Fibroblast of lung (primary cell): ENCODE measurements around the gene SPX. TPM values are rescaled to one million over a fixed set of nuclear protein-coding genes. Genes with fewer than 3 reads are reported as not detected.

ENCODE experiments used
- DNase-seq, 2 donors: peaks; one replicate each; pipeline versions ENCODE4 v3.0.0 to v3.0.0-alpha.2; 2010; ENCODE audit warnings: low read depth in 2 of 2
- H2AFZ ChIP-seq: 2 replicates; pipeline ENCODE4 v1.5.1; 2012; ENCODE audit warnings: low read length, control low read depth, inconsistent platforms
- H3K27ac ChIP-seq: 2 replicates; pipeline ENCODE4 v1.5.1; 2011; ENCODE audit warnings: low read length, control low read depth; ENCODE audit not compliant: insufficient read depth
- H3K27me3 ChIP-seq: 2 replicates; pipeline ENCODE4 v1.5.1; 2011; ENCODE audit warnings: mild to moderate bottlenecking, low read length; ENCODE audit not compliant: control insufficient read depth, insufficient read depth
- H3K36me3 ChIP-seq: 2 replicates; pipeline ENCODE4 v1.5.1; 2011; ENCODE audit warnings: low read length; ENCODE audit not compliant: control insufficient read depth, insufficient read depth
- H3K4me1 ChIP-seq: 2 replicates; pipeline ENCODE4 v1.5.1; 2011; ENCODE audit warnings: low read length; ENCODE audit not compliant: control insufficient read depth, insufficient read depth; ENCODE audit errors: extremely low read depth
- H3K4me2 ChIP-seq: 2 replicates; pipeline ENCODE4 v1.5.1; 2011; ENCODE audit warnings: low read length, control low read depth; ENCODE audit not compliant: insufficient read depth; ENCODE audit errors: extremely low read depth
- H3K4me3 ChIP-seq, 4 experiments: fragments of 200-600 bp in 1 of 4; sonication (generic) in 1 of 4; replicated peaks in 1 of 4; 2 replicates each; pipeline ENCODE4 v1.5.1; 2011 to 2016; ENCODE audit warnings: low read length in 4 of 4, low read depth in 3 of 4, mild to moderate bottlenecking in 3 of 4, control low read depth in 2 of 4, inconsistent platforms in 1 of 4, mixed read lengths in 1 of 4; ENCODE audit not compliant: insufficient read depth in 1 of 4; ENCODE audit errors: control extremely low read depth in 1 of 4
- H3K79me2 ChIP-seq: 2 replicates; pipeline ENCODE4 v1.5.1; 2012; ENCODE audit warnings: mild to moderate bottlenecking, low read length, inconsistent platforms; ENCODE audit not compliant: control insufficient read depth, insufficient read depth
- H3K9ac ChIP-seq: 2 replicates; pipeline ENCODE4 v1.5.1; 2011; ENCODE audit warnings: mild to moderate bottlenecking, low read length, control low read depth; ENCODE audit not compliant: insufficient read depth
- H3K9me3 ChIP-seq: 2 replicates; pipeline ENCODE4 v1.5.1; 2012; ENCODE audit warnings: low read depth, low read length; ENCODE audit not compliant: control insufficient read depth, insufficient read depth
- H4K20me1 ChIP-seq: 2 replicates; pipeline ENCODE4 v1.5.1; 2011; ENCODE audit warnings: low read length; ENCODE audit not compliant: control insufficient read depth, insufficient read depth; ENCODE audit errors: extremely low read depth
- CTCF ChIP-seq, 2 donors: IDR thresholded peaks in 1 of 2; conservative IDR thresholded peaks in 1 of 2; 1 replicate in 1 of 2; 2 replicates in 1 of 2; pipeline ENCODE4 v1.5.1; 2011 to 2012; ENCODE audit warnings: low read length in 2 of 2, control low read depth in 1 of 2, inconsistent platforms in 1 of 2, low read depth in 1 of 2, mild to moderate bottlenecking in 1 of 2
- EZH2 ChIP-seq: IDR thresholded peaks from 2 replicates; pipeline ENCODE4 v1.5.1; 2012; ENCODE audit warnings: low read length, control low read depth, mild to moderate bottlenecking; ENCODE audit errors: missing control alignments
- polyA plus RNA-seq, 2 donors: library from polyadenylated mRNA; depleted of rRNA in 1 of 2; stranded (reverse) in 1 of 2; unstranded in 1 of 2; fragments of >200 nt; gene quantifications; 2 replicates each; pipeline ENCODE4 v1.2.1, GENCODE V29; 2011 to 2012; ENCODE audit warnings: missing spikeins in 1 of 2
- total RNA-seq: library from RNA; depleted of rRNA; stranded (reverse); fragments of >200 nt; gene quantifications from 2 replicates; pipeline ENCODE4 v1.2.1, GENCODE V29; 2014

Gene SPX
- total and polyA plus RNA-seq, 2 donors (not counting 1 experiment from before 2014, with no cell fraction given), result 0.50 to 0.75 TPM

GRCh38 chr12:21559855-21560569 lies 33.9 kb downstream of the SPX start:
- no peak overlapping the region for H3K27ac ChIP-seq
- TF ChIP-seq EZH2 (no peak), CTCF (conservative IDR thresholded peaks at IDR 0.05 in 1 of 2, IDR thresholded peaks at IDR 0.05 in 1 of 2; ENCODE audit: low read depth in 1 of 2, low read length in 2 of 2) (no peak)
- no peak overlapping the region for H3K4me2 ChIP-seq

GRCh38 chr12:21561158-21561557 lies 35.1 kb downstream of the SPX start:
- no peak for DNase-seq
- no peaks in the 10 kb centered on the region for H3K79me2 ChIP-seq
- no peaks in the 10 kb centered on the region for H3K27me3 ChIP-seq
- no peaks in the 10 kb centered on the region for H4K20me1 ChIP-seq
- H3K9ac ChIP-seq, result no peak overlapping the region
- H3K4me2 ChIP-seq, result no peak overlapping the region
- no peaks in the 10 kb centered on the region for H3K36me3 ChIP-seq
- no peak overlapping the region for H3K4me3 ChIP-seq
- H2AFZ ChIP-seq, result no peak overlapping the region
- no peaks in the 10 kb centered on the region for H3K9me3 ChIP-seq
- TF ChIP-seq CTCF (conservative IDR thresholded peaks at IDR 0.05 in 1 of 2, IDR thresholded peaks at IDR 0.05 in 1 of 2; ENCODE audit: low read depth in 1 of 2, low read length in 2 of 2), result no peak
- no peaks in the 10 kb centered on the region for H3K4me1 ChIP-seq
- no peak overlapping the region for H3K27ac ChIP-seq

More at GRCh38 chr12:21559855-21560569, 33.9 kb downstream of the SPX start:
- H3K79me2 ChIP-seq, result no peaks in the 10 kb centered on the region
- H2AFZ ChIP-seq, result no peak overlapping the region
- no peak overlapping the region for H3K4me3 ChIP-seq
- no peaks in the 10 kb centered on the region for H4K20me1 ChIP-seq
- DNase-seq, result peak; percentile 48 to 74
- H3K36me3 ChIP-seq, result no peaks in the 10 kb centered on the region
- no peaks in the 10 kb centered on the region for H3K4me1 ChIP-seq
- H3K9me3 ChIP-seq, result no peaks in the 10 kb centered on the region
- no peak overlapping the region for H3K9ac ChIP-seq
- H3K27me3 ChIP-seq, result no peaks in the 10 kb centered on the region

GRCh38 chr12:21562859-21563258 lies 36.8 kb downstream of the SPX start:
- no peaks in the 10 kb centered on the region for H3K79me2 ChIP-seq

More at GRCh38 chr12:21562859-21563258, 36.8 kb downstream of the SPX start:
- no peak for DNase-seq
- Histone ChIP-seq H3K4me2 (no peak overlapping the region), H3K9me3 (no peaks in the 10 kb centered on the region), H3K4me1 (no peaks in the 10 kb centered on the region), H3K36me3 (no peaks in the 10 kb centered on the region), H3K9ac (no peak overlapping the region), H2AFZ (no peak overlapping the region), H3K4me3 (no peak overlapping the region), H4K20me1 (no peaks in the 10 kb centered on the region), H3K27ac (no peak overlapping the region), H3K27me3 (no peaks in the 10 kb centered on the region)
- TF ChIP-seq EZH2, result no peak
- no peak for TF ChIP-seq CTCF (conservative IDR thresholded peaks at IDR 0.05 in 1 of 2, IDR thresholded peaks at IDR 0.05 in 1 of 2; ENCODE audit: low read depth in 1 of 2, low read length in 2 of 2)
